ENCODE results near the gene CCR5.

Gene CCR5

DNA sequence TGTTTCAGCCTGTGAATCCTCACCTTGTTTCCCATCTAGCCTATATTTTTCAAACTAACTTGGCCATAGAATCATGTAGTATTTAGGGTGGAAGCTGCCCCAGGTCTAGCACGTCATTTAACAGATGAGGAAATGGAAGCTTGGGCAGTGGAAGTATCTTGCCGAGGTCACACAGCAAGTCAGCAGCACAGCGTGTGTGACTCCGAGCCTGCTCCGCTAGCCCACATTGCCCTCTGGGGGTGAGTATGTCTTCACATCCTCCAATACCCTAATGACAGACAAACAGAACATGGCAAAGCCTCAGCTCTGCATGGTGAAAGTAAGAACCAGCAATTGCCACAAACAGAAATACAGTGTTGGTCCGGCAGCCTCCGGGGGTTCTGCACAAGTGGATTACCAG, 2.2 kb upstream of the CCR5 start:
- TF ChIP-seq, protein P1, sequence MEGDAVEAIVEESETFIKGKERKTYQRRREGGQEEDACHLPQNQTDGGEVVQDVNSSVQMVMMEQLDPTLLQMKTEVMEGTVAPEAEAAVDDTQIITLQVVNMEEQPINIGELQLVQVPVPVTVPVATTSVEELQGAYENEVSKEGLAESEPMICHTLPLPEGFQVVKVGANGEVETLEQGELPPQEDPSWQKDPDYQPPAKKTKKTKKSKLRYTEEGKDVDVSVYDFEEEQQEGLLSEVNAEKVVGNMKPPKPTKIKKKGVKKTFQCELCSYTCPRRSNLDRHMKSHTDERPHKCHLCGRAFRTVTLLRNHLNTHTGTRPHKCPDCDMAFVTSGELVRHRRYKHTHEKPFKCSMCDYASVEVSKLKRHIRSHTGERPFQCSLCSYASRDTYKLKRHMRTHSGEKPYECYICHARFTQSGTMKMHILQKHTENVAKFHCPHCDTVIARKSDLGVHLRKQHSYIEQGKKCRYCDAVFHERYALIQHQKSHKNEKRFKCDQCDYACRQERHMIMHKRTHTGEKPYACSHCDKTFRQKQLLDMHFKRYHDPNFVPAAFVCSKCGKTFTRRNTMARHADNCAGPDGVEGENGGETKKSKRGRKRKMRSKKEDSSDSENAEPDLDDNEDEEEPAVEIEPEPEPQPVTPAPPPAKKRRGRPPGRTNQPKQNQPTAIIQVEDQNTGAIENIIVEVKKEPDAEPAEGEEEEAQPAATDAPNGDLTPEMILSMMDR (IDR thresholded peaks at IDR 0.05; ENCODE audit: unreplicated experiment in 3 of 3) = no peak
- Mint-ChIP-seq H3K4me1 (peaks cover 5% of the 10 kb centered on the region), H3K27ac (no peak overlapping the region), H3K27me3 (ENCODE audit: low read depth) (peaks cover 29% of the 10 kb centered on the region), H3K4me3 (no peak overlapping the region), H3K36me3 (ENCODE audit: low read depth) (no peaks in the 10 kb centered on the region), H3K9me3 (no peaks in the 10 kb centered on the region)

DNA sequence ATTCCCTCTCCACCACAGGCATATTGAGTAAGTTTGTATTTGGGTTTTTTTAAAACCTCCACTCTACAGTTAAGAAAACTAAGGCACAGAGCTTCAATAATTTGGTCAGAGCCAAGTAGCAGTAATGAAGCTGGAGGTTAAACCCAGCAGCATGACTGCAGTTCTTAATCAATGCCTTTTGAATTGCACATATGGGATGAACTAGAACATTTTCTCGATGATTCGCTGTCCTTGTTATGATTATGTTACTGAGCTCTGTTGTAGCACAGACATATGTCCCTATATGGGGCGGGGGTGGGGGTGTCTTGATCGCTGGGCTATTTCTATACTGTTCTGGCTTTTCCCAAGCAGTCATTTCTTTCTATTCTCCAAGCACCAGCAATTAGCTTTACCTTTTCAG, 1.6 kb upstream of the CCR5 start:
- H3K4me3 Mint-ChIP-seq = no peak overlapping the region
- H3K9me3 Mint-ChIP-seq = no peaks in the 10 kb centered on the region
- no peak overlapping the region for H3K27ac Mint-ChIP-seq
- TF ChIP-seq, protein P1 (IDR thresholded peaks at IDR 0.05; ENCODE audit: unreplicated experiment in 3 of 3) = no peak
- H3K36me3 Mint-ChIP-seq (ENCODE audit: low read depth) = no peaks in the 10 kb centered on the region
- H3K27me3 Mint-ChIP-seq (ENCODE audit: low read depth) = peaks cover 32% of the 10 kb centered on the region
- H3K4me1 Mint-ChIP-seq = peaks cover 5% of the 10 kb centered on the region

DNA sequence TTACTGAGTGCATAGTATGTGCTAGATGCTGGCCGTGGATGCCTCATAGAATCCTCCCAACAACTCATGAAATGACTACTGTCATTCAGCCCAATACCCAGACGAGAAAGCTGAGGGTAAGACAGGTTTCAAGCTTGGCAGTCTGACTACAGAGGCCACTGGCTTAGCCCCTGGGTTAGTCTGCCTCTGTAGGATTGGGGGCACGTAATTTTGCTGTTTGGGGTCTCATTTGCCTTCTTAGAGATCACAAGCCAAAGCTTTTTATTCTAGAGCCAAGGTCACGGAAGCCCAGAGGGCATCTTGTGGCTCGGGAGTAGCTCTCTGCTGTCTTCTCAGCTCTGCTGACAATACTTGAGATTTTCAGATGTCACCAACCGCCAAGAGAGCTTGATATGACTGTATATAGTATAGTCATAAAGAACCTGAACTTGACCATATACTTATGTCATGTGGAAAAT, 1.0 kb upstream of the CCR5 start:
- Mint-ChIP-seq H3K27me3 (ENCODE audit: low read depth) (peaks cover 38% of the 10 kb centered on the region), H3K9me3 (no peaks in the 10 kb centered on the region), H3K36me3 (ENCODE audit: low read depth) (no peaks in the 10 kb centered on the region), H3K4me3 (no peak overlapping the region), H3K27ac (no peak overlapping the region), H3K4me1 (peaks cover 5% of the 10 kb centered on the region)
- TF ChIP-seq, protein P1 (IDR thresholded peaks at IDR 0.05; ENCODE audit: unreplicated experiment in 3 of 3) = no peak

DNA sequence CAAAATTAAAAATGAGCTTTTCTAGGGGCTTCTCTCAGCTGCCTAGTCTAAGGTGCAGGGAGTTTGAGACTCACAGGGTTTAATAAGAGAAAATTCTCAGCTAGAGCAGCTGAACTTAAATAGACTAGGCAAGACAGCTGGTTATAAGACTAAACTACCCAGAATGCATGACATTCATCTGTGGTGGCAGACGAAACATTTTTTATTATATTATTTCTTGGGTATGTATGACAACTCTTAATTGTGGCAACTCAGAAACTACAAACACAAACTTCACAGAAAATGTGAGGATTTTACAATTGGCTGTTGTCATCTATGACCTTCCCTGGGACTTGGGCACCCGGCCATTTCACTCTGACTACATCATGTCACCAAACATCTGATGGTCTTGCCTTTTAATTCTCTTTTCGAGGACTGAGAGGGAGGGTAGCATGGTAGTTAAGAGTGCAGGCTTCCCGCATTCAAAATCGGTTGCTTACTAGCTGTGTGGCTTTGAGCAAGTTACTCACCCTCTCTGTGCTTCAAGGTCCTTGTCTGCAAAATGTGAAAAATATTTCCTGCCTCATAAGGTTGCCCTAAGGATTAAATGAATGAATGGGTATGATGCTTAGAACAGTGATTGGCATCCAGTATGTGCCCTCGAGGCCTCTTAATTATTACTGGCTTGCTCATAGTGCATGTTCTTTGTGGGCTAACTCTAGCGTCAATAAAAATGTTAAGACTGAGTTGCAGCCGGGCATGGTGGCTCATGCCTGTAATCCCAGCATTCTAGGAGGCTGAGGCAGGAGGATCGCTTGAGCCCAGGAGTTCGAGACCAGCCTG, 984 bp downstream of the CCR5 start:
- Mint-ChIP-seq H3K27me3 (ENCODE audit: low read depth) (peaks cover 41% of the 10 kb centered on the region), H3K4me1 (peaks cover 5% of the 10 kb centered on the region), H3K4me3 (no peak overlapping the region), H3K27ac (no peak overlapping the region), H3K36me3 (ENCODE audit: low read depth) (no peaks in the 10 kb centered on the region), H3K9me3 (no peaks in the 10 kb centered on the region)
- TF ChIP-seq, protein P1 (IDR thresholded peaks at IDR 0.05; ENCODE audit: unreplicated experiment in 3 of 3) = no peak

DNA sequence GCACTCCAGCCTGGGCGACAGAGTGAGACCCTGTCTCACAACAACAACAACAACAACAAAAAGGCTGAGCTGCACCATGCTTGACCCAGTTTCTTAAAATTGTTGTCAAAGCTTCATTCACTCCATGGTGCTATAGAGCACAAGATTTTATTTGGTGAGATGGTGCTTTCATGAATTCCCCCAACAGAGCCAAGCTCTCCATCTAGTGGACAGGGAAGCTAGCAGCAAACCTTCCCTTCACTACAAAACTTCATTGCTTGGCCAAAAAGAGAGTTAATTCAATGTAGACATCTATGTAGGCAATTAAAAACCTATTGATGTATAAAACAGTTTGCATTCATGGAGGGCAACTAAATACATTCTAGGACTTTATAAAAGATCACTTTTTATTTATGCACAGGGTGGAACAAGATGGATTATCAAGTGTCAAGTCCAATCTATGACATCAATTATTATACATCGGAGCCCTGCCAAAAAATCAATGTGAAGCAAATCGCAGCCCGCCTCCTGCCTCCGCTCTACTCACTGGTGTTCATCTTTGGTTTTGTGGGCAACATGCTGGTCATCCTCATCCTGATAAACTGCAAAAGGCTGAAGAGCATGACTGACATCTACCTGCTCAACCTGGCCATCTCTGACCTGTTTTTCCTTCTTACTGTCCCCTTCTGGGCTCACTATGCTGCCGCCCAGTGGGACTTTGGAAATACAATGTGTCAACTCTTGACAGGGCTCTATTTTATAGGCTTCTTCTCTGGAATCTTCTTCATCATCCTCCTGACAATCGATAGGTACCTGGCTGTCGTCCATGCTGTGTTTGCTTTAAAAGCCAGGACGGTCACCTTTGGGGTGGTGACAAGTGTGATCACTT, 2.0 kb downstream of the CCR5 start:
- Mint-ChIP-seq H3K36me3 (ENCODE audit: low read depth) (no peaks in the 10 kb centered on the region), H3K9me3 (no peaks in the 10 kb centered on the region), H3K27ac (no peak overlapping the region), H3K4me3 (no peak overlapping the region), H3K27me3 (ENCODE audit: low read depth) (peaks cover 48% of the 10 kb centered on the region), H3K4me1 (peaks cover 5% of the 10 kb centered on the region)
- TF ChIP-seq, protein P1 (IDR thresholded peaks at IDR 0.05; ENCODE audit: unreplicated experiment in 3 of 3) = peak in 1 of 3 experiments; percentile 26
